Gastroesophageal sphincter (tissue), 4 donors: ENCODE measurements around the gene JARID2. TPM values are rescaled to one million over a fixed set of nuclear protein-coding genes. Genes with fewer than 3 reads are reported as not detected.

Experiments
- ATAC-seq: fragments of 150-250 bp; one replicate; pipeline ENCODE4 v1.9.1; 2016; ENCODE audit warnings: mild to moderate bottlenecking, moderate library complexity
- H3K27ac ChIP-seq, 4 donors: fragments of 200-600 bp; sonication (generic) in 3 of 4; 1 replicate in 3 of 4; 2 replicates in 1 of 4; pipeline ENCODE4 v1.5.1; 2016 to 2019
- H3K27me3 ChIP-seq: fragments of 200-600 bp; sonication (generic); one replicate; pipeline ENCODE4 v1.5.1; 2019
- H3K36me3 ChIP-seq, 2 donors: fragments of 200-600 bp; sonication (generic); one replicate each; pipeline ENCODE4 v1.5.1; 2019; ENCODE audit warnings: control low read depth in 1 of 2
- H3K4me1 ChIP-seq, 3 donors: fragments of 200-600 bp; sonication (generic); 1 replicate in 2 of 3; 2 replicates in 1 of 3; pipeline ENCODE4 v1.5.1; 2016 to 2019; ENCODE audit warnings: control low read depth in 2 of 3
- H3K4me3 ChIP-seq, 2 donors: fragments of 200-600 bp; sonication (generic); one replicate each; pipeline ENCODE4 v1.5.1; 2019; ENCODE audit warnings: mild to moderate bottlenecking in 1 of 2, moderate library complexity in 1 of 2
- H3K9me3 ChIP-seq, 3 donors: fragments of 200-600 bp; sonication (generic); one replicate each; pipeline ENCODE4 v1.5.1; 2017 to 2019; ENCODE audit warnings: control low read depth in 2 of 3
- CTCF ChIP-seq, 4 experiments: fragments of 200-600 bp in 2 of 4; fragments of 450-650 bp in 2 of 4; sonication (generic) in 1 of 4; IDR thresholded peaks; one replicate each; pipeline ENCODE4 v1.5.1; 2017 to 2019; ENCODE audit warnings: antibody characterized with exemption in 4 of 4, mild to moderate bottlenecking in 2 of 4, moderate library complexity in 2 of 4
- EP300 ChIP-seq: sonication (generic); formaldehyde crosslinking; IDR thresholded peaks from one replicate; pipeline ENCODE4 v1.6.1; 2017; ENCODE audit warnings: antibody characterized with exemption, mild to moderate bottlenecking
- POLR2A ChIP-seq, 2 donors: fragments of 450-650 bp; IDR thresholded peaks; one replicate each; pipeline ENCODE4 v1.6.1; 2017; ENCODE audit warnings: antibody characterized with exemption in 2 of 2, mild to moderate bottlenecking in 2 of 2, moderate library complexity in 1 of 2
- POLR2AphosphoS5 ChIP-seq: sonication (generic); formaldehyde crosslinking; IDR thresholded peaks from one replicate; pipeline ENCODE4 v1.6.1; 2017; ENCODE audit warnings: antibody characterized with exemption
- WGBS, 2 donors: methylation state at CpG; one replicate each; pipeline ENCODE4 v1.1.5; 2018; ENCODE audit warnings: low coverage in 1 of 2; 5-methylcytosine and 5-hydroxymethylcytosine counted together
- total RNA-seq, 4 donors: library from RNA; depleted of rRNA; stranded (reverse); fragments of >200 nt; gene quantifications; one replicate each; pipeline ENCODE4 v1.1.0, GENCODE V29; 2016

JARID2 gene
- total RNA-seq, 4 donors from 2014 or later, result 6.8 to 12.3 (median 8.5) TPM

DNA sequence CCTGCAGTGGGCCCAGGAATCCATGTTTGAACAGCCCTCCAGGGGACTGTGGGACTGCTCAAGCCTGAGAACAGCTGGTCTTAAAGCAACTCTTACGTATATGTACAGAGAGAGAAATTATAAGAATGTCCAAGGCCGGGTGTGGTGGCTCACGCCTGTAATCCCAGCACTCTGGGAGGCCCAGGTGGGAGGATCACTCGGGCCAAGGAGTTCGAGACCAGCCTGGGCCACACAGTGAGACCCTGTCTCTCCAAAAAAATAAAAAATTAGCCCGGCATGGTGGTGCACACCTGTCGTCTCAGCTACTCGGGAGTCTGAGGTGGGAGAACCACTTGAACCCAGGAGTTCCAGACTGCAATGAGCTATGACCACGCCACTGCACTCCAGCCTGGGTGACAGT is 283.0 kb downstream of the JARID2 start:
- TF ChIP-seq POLR2AphosphoS5, result no peak
- TF ChIP-seq EP300, result no peak
- TF ChIP-seq CTCF (IDR thresholded peaks at IDR 0.05), result no peak
- TF ChIP-seq POLR2A (IDR thresholded peaks at IDR 0.05), result no peak
- no peak for ATAC-seq
- H3K36me3 ChIP-seq, result peaks cover 0 to 68% of the 10 kb centered on the region in 2 donors

DNA sequence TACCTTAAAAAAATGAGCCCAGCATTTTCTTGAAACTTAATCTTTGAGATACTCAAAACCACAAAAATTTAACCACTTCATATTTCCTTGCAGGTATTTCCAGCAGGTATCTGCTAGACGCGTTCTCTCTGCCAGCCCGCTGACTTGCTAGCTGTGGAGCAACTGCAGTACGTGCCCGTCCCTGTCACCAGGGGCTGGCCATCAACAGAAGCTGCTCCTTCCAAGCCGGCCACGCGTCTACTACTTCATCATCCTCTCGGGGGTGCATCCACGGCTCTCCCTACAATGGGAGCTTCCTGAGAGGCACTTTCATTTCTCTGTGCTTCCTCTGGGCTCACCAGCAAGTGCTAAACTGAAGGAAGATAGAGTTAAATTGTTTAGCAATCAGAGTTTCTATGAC is 284.5 kb downstream of the JARID2 start:
- H3K4me3 ChIP-seq, result no peak overlapping the region
- no peak overlapping the region for H3K27ac ChIP-seq
- peaks cover 0 to 4% (median 0%) of the 10 kb centered on the region in 3 donors for H3K4me1 ChIP-seq
- H3K9me3 ChIP-seq, result peaks cover 0 to 10% (median 0%) of the 10 kb centered on the region in 3 donors
- 87% methylated on average over 10 of the region's 10 CpGs; no CpG with 5 or more reads in 1 of the 2 donors for WGBS, 2 donors
- H3K36me3 ChIP-seq, result peaks cover 0 to 57% of the 10 kb centered on the region in 2 donors
- TF ChIP-seq POLR2A (IDR thresholded peaks at IDR 0.05), result no peak
- TF ChIP-seq EP300, result no peak
- TF ChIP-seq CTCF (IDR thresholded peaks at IDR 0.05), result no peak
- TF ChIP-seq POLR2AphosphoS5, result no peak
- no peaks in the 10 kb centered on the region for H3K27me3 ChIP-seq
- no peak for ATAC-seq

More for the DNA sequence above, 283.0 kb downstream of the JARID2 start:
- no peaks in the 10 kb centered on the region for H3K27me3 ChIP-seq
- H3K4me3 ChIP-seq, result no peak overlapping the region
- no peak overlapping the region for H3K27ac ChIP-seq
- H3K4me1 ChIP-seq, result no peaks in the 10 kb centered on the region
- H3K9me3 ChIP-seq, result peaks cover 0 to 10% (median 0%) of the 10 kb centered on the region in 3 donors
- WGBS, 2 donors, result 94 to 100% methylated on average over 5 to 6 of the region's 9 CpGs

- TF ChIP-seq EP300 (no peak), POLR2A (IDR thresholded peaks at IDR 0.05) (no peak), POLR2AphosphoS5 (no peak), CTCF (IDR thresholded peaks at IDR 0.05) (no peak)
- Histone ChIP-seq H3K9me3 (peaks cover 0 to 10% (median 0%) of the 10 kb centered on the region in 3 donors), H3K4me3 (no peak overlapping the region), H3K36me3 (peaks cover 0 to 48% of the 10 kb centered on the region in 2 donors), H3K27me3 (no peaks in the 10 kb centered on the region), H3K4me1 (peaks cover 0 to 18% (median 6%) of the 10 kb centered on the region in 3 donors), H3K27ac (no peak overlapping the region)
- WGBS, 2 donors, result 88 to 100% methylated on average over 1 to 6 of the region's 7 CpGs
- no peak for ATAC-seq
Observed at GRCh38 chr6:15531973-15532372, 286.1 kb downstream of the JARID2 start.

- H3K4me1 ChIP-seq, result peaks cover 0 to 18% (median 6%) of the 10 kb centered on the region in 3 donors
- H3K27ac ChIP-seq, result no peak overlapping the region
- WGBS, 2 donors, result 80 to 93% methylated on average over 3 to 5 of the region's 12 CpGs
- peaks cover 0 to 2% (median 0%) of the 10 kb centered on the region in 3 donors for H3K9me3 ChIP-seq
- H3K36me3 ChIP-seq, result peaks cover 0 to 40% of the 10 kb centered on the region in 2 donors
- no peak for ATAC-seq
- H3K27me3 ChIP-seq, result no peaks in the 10 kb centered on the region
- H3K4me3 ChIP-seq, result no peak overlapping the region
- TF ChIP-seq EP300 (no peak), POLR2A (IDR thresholded peaks at IDR 0.05) (no peak), POLR2AphosphoS5 (no peak), CTCF (IDR thresholded peaks at IDR 0.05) (no peak)
Observed at GRCh38 chr6:15533379-15534026, 287.6 kb downstream of the JARID2 start.

DNA sequence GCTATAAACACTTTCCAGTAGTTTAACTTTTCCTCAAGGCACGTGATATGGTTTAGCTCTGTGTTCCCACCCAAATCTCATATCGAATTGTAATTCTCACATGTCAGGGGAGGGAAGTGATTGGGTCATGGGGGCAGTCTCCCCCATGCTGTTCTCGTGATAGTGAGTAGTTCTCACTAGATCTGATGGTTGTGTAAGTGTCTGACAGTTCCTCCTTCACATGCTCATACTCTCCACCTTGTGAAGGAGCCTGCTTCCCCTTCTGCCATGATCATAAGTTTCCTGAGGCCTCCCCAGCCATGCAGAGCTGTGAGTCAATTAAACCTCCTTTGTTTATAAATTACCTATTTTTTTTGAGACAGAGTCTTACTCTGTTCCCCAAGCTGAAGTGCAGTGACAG is 289.1 kb downstream of the JARID2 start:
- 73 to 100% methylated on average over 3 of the region's 3 CpGs for WGBS, 2 donors
- H3K4me1 ChIP-seq, result peaks cover 0 to 18% (median 6%) of the 10 kb centered on the region in 3 donors
- H3K4me3 ChIP-seq, result no peak overlapping the region
- H3K9me3 ChIP-seq, result no peaks in the 10 kb centered on the region
- H3K27ac ChIP-seq, result no peak overlapping the region
- ATAC-seq, result no peak
- TF ChIP-seq POLR2A (IDR thresholded peaks at IDR 0.05), result no peak
- TF ChIP-seq POLR2AphosphoS5, result no peak
- TF ChIP-seq CTCF (IDR thresholded peaks at IDR 0.05), result no peak
- no peak for TF ChIP-seq EP300
- H3K27me3 ChIP-seq, result no peaks in the 10 kb centered on the region
- H3K36me3 ChIP-seq, result peaks cover 0 to 30% of the 10 kb centered on the region in 2 donors
